ENCODE measurements around the gene EIF4E2.

DNA sequence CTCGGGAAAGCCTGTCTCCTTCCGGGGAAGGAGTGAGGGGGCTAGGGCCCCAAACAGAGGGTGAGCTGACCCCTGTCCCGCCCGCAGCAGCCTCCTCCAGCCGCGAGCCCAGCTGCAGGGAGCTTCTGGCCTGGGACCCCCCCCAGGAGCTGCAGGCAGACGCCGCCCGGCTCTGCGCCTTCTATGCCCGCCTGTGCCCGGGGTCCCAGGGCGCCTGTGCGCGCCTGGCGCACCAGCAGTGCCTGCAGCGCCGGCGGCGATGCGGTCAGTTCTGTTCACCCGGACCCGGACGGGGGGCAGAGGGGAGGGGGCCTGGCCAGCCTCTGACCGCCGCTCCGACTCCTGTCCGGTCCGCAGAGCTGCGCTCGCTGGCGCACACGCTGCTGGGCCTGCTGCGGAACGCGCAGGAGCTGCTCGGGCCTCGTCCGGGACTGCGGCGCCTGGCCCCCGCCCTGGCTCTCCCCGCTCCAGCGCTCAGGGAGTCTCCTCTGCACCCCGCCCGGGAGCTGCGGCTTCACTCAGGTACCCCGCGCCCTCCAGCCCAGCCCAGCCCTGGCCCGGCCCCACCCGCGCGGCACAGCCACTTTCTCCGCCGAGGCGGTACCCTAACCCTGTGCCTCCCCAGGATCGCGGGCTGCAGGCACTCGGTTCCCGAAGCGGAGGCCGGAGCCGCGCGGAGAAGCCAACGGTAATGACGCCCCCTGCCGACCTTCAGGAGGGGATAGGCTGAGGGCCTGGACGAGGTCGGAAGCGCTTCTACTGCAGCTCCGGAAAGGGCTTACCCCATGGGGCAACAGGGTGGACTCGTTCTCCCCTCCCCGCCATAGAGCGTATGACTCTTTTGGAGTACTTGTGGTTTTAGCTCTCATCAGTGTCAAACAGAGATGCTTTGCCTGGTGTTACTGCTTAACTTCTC is 26.5 kb upstream of the EIF4E2 start:
- TF ChIP-seq, protein P1, sequence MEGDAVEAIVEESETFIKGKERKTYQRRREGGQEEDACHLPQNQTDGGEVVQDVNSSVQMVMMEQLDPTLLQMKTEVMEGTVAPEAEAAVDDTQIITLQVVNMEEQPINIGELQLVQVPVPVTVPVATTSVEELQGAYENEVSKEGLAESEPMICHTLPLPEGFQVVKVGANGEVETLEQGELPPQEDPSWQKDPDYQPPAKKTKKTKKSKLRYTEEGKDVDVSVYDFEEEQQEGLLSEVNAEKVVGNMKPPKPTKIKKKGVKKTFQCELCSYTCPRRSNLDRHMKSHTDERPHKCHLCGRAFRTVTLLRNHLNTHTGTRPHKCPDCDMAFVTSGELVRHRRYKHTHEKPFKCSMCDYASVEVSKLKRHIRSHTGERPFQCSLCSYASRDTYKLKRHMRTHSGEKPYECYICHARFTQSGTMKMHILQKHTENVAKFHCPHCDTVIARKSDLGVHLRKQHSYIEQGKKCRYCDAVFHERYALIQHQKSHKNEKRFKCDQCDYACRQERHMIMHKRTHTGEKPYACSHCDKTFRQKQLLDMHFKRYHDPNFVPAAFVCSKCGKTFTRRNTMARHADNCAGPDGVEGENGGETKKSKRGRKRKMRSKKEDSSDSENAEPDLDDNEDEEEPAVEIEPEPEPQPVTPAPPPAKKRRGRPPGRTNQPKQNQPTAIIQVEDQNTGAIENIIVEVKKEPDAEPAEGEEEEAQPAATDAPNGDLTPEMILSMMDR (IDR thresholded peaks at IDR 0.05; ENCODE audit: low read length): peak; percentile 39
- TF ChIP-seq EZH2 (IDR thresholded peaks at IDR 0.05; ENCODE audit: borderline replicate concordance, low read length): no peak

Data from OCI-LY1 (cell line).